MM.1S (cell line): Measurements from ENCODE around the gene TCEANC.

Experiments
- DNase-seq: peaks from one replicate; pipeline ENCODE4 v3.0.0-alpha.2; 2015
- H2AFZ ChIP-seq: fragments of 300-600 bp; sonication (generic); 2 replicates; pipeline ENCODE4 v1.6.0; 2016; ENCODE audit warnings: antibody characterized with exemption, low read length
- H3F3A ChIP-seq: fragments of 300-600 bp; sonication (generic); 2 replicates; pipeline ENCODE4 v1.6.1; 2016; ENCODE audit warnings: mild to moderate bottlenecking, antibody characterized with exemption, low read length, moderate library complexity, mixed read lengths; ENCODE audit not compliant: insufficient read depth
- H3K27ac ChIP-seq: fragments of 300-600 bp; sonication (generic); 2 replicates; pipeline ENCODE4 v1.5.1; 2016; ENCODE audit warnings: mild to moderate bottlenecking, low read length
- H3K27me3 ChIP-seq: fragments of 300-600 bp; sonication (generic); replicated peaks from 2 replicates; pipeline ENCODE4 v1.6.0; 2016; ENCODE audit warnings: low read length; ENCODE audit not compliant: insufficient read depth
- H3K36me3 ChIP-seq: fragments of 300-600 bp; sonication (generic); replicated peaks from 2 replicates; pipeline ENCODE4 v1.6.1; 2016; ENCODE audit warnings: mild to moderate bottlenecking, low read length, mixed read lengths; ENCODE audit not compliant: insufficient read depth
- H3K4me1 ChIP-seq: fragments of 300-600 bp; sonication (generic); 2 replicates; pipeline ENCODE4 v1.6.1; 2016; ENCODE audit warnings: low read length, mixed read lengths
- H3K4me2 ChIP-seq: fragments of 300-600 bp; sonication (generic); 2 replicates; pipeline ENCODE4 v1.6.0; 2016; ENCODE audit warnings: low read depth, low read length
- H3K4me3 ChIP-seq: fragments of 300-600 bp; sonication (generic); 2 replicates; pipeline ENCODE4 v1.5.1; 2016; ENCODE audit warnings: low read length, mixed read lengths
- H3K79me2 ChIP-seq: fragments of 300-600 bp; sonication (generic); 2 replicates; pipeline ENCODE4 v1.6.1; 2016; ENCODE audit warnings: mixed run types, low read length, mixed read lengths
- H3K9ac ChIP-seq: fragments of 300-600 bp; sonication (generic); 2 replicates; pipeline ENCODE4 v1.6.1; 2016; ENCODE audit warnings: low read length, mixed read lengths
- H3K9me2 ChIP-seq: fragments of 300-600 bp; sonication (generic); replicated peaks from 2 replicates; pipeline ENCODE4 v1.6.1; 2016; ENCODE audit warnings: mild to moderate bottlenecking, low read length, mixed read lengths; ENCODE audit not compliant: insufficient read depth
- H3K9me3 ChIP-seq: fragments of 300-600 bp; sonication (generic); replicated peaks from 2 replicates; pipeline ENCODE4 v1.6.1; 2016; ENCODE audit warnings: mild to moderate bottlenecking, low read length, mixed read lengths; ENCODE audit not compliant: insufficient read depth
- H4K20me1 ChIP-seq: fragments of 300-600 bp; sonication (generic); 2 replicates; pipeline ENCODE4 v1.6.1; 2016; ENCODE audit warnings: mild to moderate bottlenecking, low read length, moderate library complexity, mixed read lengths; ENCODE audit not compliant: insufficient read depth
- CTCF ChIP-seq: fragments of 300-600 bp; sonication (generic); IDR thresholded peaks from 2 replicates; pipeline ENCODE4 v1.5.1; 2016; ENCODE audit warnings: antibody characterized with exemption, low read length, mixed read lengths
- EZH2 ChIP-seq: fragments of 300-600 bp; sonication (generic); optimal IDR thresholded peaks from 2 replicates; pipeline ENCODE3; 2017; ENCODE audit warnings: low read depth, mild to moderate bottlenecking, antibody characterized with exemption, low read length, mixed read lengths
- EZH2phosphoT487 ChIP-seq: fragments of 300-600 bp; sonication (generic); IDR thresholded peaks from 2 replicates; pipeline ENCODE4 v1.6.1; 2018; ENCODE audit warnings: antibody characterized with exemption, low read length

TCEANC gene

GRCh38 chrX:13697455-13697854, 44.5 kb downstream of the TCEANC start:
- DNase-seq, result no peak
- Histone ChIP-seq H3F3A (no peaks in the 10 kb centered on the region), H3K9me2 (no peaks in the 10 kb centered on the region), H2AFZ (no peak overlapping the region), H4K20me1 (no peaks in the 10 kb centered on the region), H3K36me3 (no peaks in the 10 kb centered on the region; the same call in 1 of the 2 replicates), H3K4me2 (no peak overlapping the region), H3K79me2 (peaks cover 96% of the 10 kb centered on the region), H3K27me3 (no peaks in the 10 kb centered on the region), H3K9me3 (no peaks in the 10 kb centered on the region), H3K4me1 (no peaks in the 10 kb centered on the region), H3K27ac (no peak overlapping the region), H3K9ac (no peak overlapping the region), H3K4me3 (no peak overlapping the region)
- no peak for TF ChIP-seq EZH2phosphoT487

GRCh38 chrX:13697976-13698375, 45.0 kb downstream of the TCEANC start:
- Histone ChIP-seq H3K9me3 (no peaks in the 10 kb centered on the region), H3K4me1 (no peaks in the 10 kb centered on the region)

GRCh38 chrX:13698432-13698831, 45.5 kb downstream of the TCEANC start:
- Histone ChIP-seq H3K4me2 (no peak overlapping the region), H3K9me2 (no peaks in the 10 kb centered on the region), H3K36me3 (no peaks in the 10 kb centered on the region; the same call in 1 of the 2 replicates), H4K20me1 (no peaks in the 10 kb centered on the region), H3K27ac (no peak overlapping the region), H3K79me2 (peaks cover 96% of the 10 kb centered on the region), H2AFZ (no peak overlapping the region), H3K27me3 (no peaks in the 10 kb centered on the region), H3K4me3 (no peak overlapping the region), H3K9me3 (no peaks in the 10 kb centered on the region), H3K4me1 (no peaks in the 10 kb centered on the region), H3F3A (no peaks in the 10 kb centered on the region), H3K9ac (no peak overlapping the region)
- DNase-seq, result no peak
- TF ChIP-seq EZH2phosphoT487 (no peak), EZH2 (no peak), CTCF (no peak)

More at GRCh38 chrX:13697976-13698375, 45.0 kb downstream of the TCEANC start:
- Histone ChIP-seq H3K27me3 (no peaks in the 10 kb centered on the region), H3K36me3 (no peaks in the 10 kb centered on the region; the same call in 1 of the 2 replicates), H3K9ac (no peak overlapping the region), H3K4me3 (no peak overlapping the region), H2AFZ (no peak overlapping the region), H3K79me2 (peaks cover 96% of the 10 kb centered on the region), H3K4me2 (no peak overlapping the region), H4K20me1 (no peaks in the 10 kb centered on the region), H3K27ac (no peak overlapping the region), H3K9me2 (no peaks in the 10 kb centered on the region), H3F3A (no peaks in the 10 kb centered on the region)
- no peak for DNase-seq
- TF ChIP-seq EZH2phosphoT487 (no peak), CTCF (no peak), EZH2 (no peak)

GRCh38 chrX:13699183-13699826, 46.4 kb downstream of the TCEANC start:
- H4K20me1 ChIP-seq, result no peaks in the 10 kb centered on the region
- no peak overlapping the region for H3K4me3 ChIP-seq
- no peak overlapping the region for H3K27ac ChIP-seq

More at GRCh38 chrX:13699183-13699826, 46.4 kb downstream of the TCEANC start:
- Histone ChIP-seq H3K27me3 (no peaks in the 10 kb centered on the region), H3K9me3 (no peaks in the 10 kb centered on the region), H3K4me2 (no peak overlapping the region), H2AFZ (no peak overlapping the region), H3F3A (no peaks in the 10 kb centered on the region), H3K9me2 (no peaks in the 10 kb centered on the region), H3K36me3 (no peaks in the 10 kb centered on the region; the same call in 1 of the 2 replicates), H3K79me2 (peaks cover 95% of the 10 kb centered on the region), H3K9ac (no peak overlapping the region), H3K4me1 (no peaks in the 10 kb centered on the region)
- no peak for DNase-seq
- TF ChIP-seq EZH2phosphoT487 (no peak), EZH2 (no peak), CTCF (no peak)
